Ishikawa (cell line): ENCODE data around the gene MLKL.

Source experiments
- CEBPB ChIP-seq: IDR thresholded peaks from 2 replicates; pipeline ENCODE4 v1.6.1; 2012
- CREB1 ChIP-seq: IDR thresholded peaks from 2 replicates; pipeline ENCODE4 v1.6.1; 2012; ENCODE audit warnings: low read depth
- EP300 ChIP-seq: IDR thresholded peaks from 2 replicates; pipeline ENCODE4 v1.6.1; 2012; ENCODE audit warnings: borderline replicate concordance
- NFIC ChIP-seq: IDR thresholded peaks from 2 replicates; pipeline ENCODE4 v1.6.1; 2012
- RAD21 ChIP-seq: IDR thresholded peaks from 2 replicates; pipeline ENCODE4 v1.6.1; 2012; ENCODE audit warnings: low read depth
- REST ChIP-seq: IDR thresholded peaks from 2 replicates; pipeline ENCODE4 v1.6.1; 2012; ENCODE audit warnings: low read depth, mild to moderate bottlenecking
- TAF1 ChIP-seq: IDR thresholded peaks from 2 replicates; pipeline ENCODE4 v1.6.1; 2012; ENCODE audit warnings: low read depth, mild to moderate bottlenecking
- TCF12 ChIP-seq: IDR thresholded peaks from 2 replicates; pipeline ENCODE4 v1.6.1; 2012; ENCODE audit warnings: low read depth
- TEAD4 ChIP-seq: IDR thresholded peaks from 2 replicates; pipeline ENCODE4 v1.6.1; 2012
- YY1 ChIP-seq: IDR thresholded peaks from 2 replicates; pipeline ENCODE4 v1.6.1; 2012; ENCODE audit warnings: low read depth
- ZBTB7A ChIP-seq: IDR thresholded peaks from 2 replicates; pipeline ENCODE4 v1.6.1; 2012; ENCODE audit warnings: low read depth
- TF ChIP-seq, protein P1 (sequence below): IDR thresholded peaks from 2 replicates; pipeline ENCODE4 v1.6.1; 2012

DNA sequence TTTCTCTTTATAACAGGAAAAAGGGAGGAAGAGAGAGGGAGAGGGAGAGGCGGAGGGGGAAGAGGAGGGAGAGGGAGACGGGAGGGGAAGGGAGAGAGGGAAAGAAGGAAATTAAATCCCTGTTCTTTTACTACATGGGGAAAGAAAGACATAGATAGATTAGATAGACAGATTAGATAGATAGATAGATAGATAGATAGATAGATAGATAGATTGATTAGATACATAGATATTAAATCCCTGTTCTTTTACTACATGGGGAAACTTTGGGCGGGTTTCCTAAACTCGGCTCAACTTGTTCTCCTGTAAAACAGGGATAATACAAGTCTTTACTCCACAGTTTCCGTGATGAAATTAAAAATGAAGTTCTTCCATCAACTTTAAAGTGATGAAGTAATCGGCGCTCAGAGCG, 34.6 kb downstream of the MLKL start:
- TF ChIP-seq REST (no peak), CREB1 (no peak), EP300 (no peak), NFIC (no peak), RAD21 (no peak), TCF12 (no peak), TEAD4 (no peak), ZBTB7A (no peak), YY1 (no peak), CEBPB (no peak), TAF1 (no peak)
- TF ChIP-seq, protein P1, sequence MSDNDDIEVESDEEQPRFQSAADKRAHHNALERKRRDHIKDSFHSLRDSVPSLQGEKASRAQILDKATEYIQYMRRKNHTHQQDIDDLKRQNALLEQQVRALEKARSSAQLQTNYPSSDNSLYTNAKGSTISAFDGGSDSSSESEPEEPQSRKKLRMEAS = no peak
